ENCODE data around the gene EID2B. TPM values are rescaled to one million over a fixed set of nuclear protein-coding genes. Genes with fewer than 3 reads are reported as not detected.

EID2B gene, protein sequence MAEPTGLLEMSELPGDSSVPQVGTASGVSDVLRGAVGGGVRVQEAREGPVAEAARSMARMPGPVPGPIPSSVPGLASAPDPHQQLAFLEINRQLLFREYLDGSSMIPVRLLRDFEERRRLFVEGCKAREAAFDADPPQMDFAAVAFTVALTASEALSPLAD
- 9.9 TPM for polyA plus RNA-seq (2013, experiment 1 of 4)
- polyA plus RNA-seq (2013, experiment 2 of 4) = 8.3 TPM
- 4.8 TPM for polyA plus RNA-seq (2013, experiment 3 of 4)
- 7.9 TPM for polyA plus RNA-seq (2013, experiment 4 of 4)

GRCh38 chr19:39532233-39533002 is at the start of gene EID2B:
Gene EID2B (minus strand): TSS chr19:39532852. CDS start chr19:39532802, 50 bp downstream.
- Histone ChIP-seq H3K27ac (ENCODE audit: insufficient read depth, low read depth, low read length, poor library complexity, severe bottlenecking) (no peak within 1 kb of the TSS), H3K4me1 (ENCODE audit: control insufficient read depth, insufficient read depth, low read length) (peaks cover 4% of the 10 kb centered on the region), H3K9me3 (ENCODE audit: control insufficient read depth, low read length) (no peaks in the 10 kb centered on the region), H3K4me3 (ENCODE audit: insufficient read depth, low read depth, low read length) (peak within 1 kb of the TSS; percentile 99), H3K36me3 (ENCODE audit: control insufficient read depth, insufficient read depth, low read length) (no peaks in the 10 kb centered on the region), H3K27me3 (ENCODE audit: control insufficient read depth, insufficient read depth, low read length, poor library complexity, severe bottlenecking) (no peaks in the 10 kb centered on the region)
- WGBS, 2 experiments = 0% methylated on average over 65 of the region's 65 CpGs

DNA sequence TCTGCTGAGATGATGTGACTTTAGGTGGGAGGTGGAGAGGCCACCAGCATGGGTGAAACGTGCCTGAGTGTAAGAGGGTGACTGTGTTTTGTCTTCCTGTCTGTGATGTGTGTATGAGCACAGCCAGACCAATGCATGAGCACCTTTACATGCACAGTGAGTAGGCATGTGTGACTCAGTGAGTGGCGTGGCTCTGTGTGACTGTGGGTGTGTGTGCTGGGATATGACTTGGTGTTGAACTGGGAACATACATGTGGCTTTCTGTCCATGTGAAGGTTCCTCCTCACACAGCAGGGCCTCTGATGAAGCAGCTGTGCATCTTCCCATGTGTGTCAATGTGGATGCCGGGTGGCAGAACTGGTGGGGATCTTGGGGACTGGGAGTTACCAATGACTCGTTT is 49.8 kb upstream of the EID2B start:
- Histone ChIP-seq H3K36me3 (ENCODE audit: control insufficient read depth, insufficient read depth, low read length) (no peaks in the 10 kb centered on the region), H3K4me3 (ENCODE audit: insufficient read depth, low read depth, low read length) (no peak overlapping the region), H3K4me1 (ENCODE audit: control insufficient read depth, insufficient read depth, low read length) (no peaks in the 10 kb centered on the region), H3K9me3 (ENCODE audit: control insufficient read depth, low read length) (no peaks in the 10 kb centered on the region), H3K27ac (ENCODE audit: insufficient read depth, low read depth, low read length, poor library complexity, severe bottlenecking) (no peak overlapping the region), H3K27me3 (ENCODE audit: control insufficient read depth, insufficient read depth, low read length, poor library complexity, severe bottlenecking) (peaks cover 4% of the 10 kb centered on the region)
- 53 to 54% methylated on average over 4 of the region's 4 CpGs for WGBS, 2 experiments

GRCh38 chr19:39568604-39569003 is 36.0 kb upstream of the EID2B start:
- 67 to 78% methylated on average over 3 of the region's 3 CpGs for WGBS, 2 experiments
- Histone ChIP-seq H3K9me3 (ENCODE audit: control insufficient read depth, low read length) (no peaks in the 10 kb centered on the region), H3K27me3 (ENCODE audit: control insufficient read depth, insufficient read depth, low read length, poor library complexity, severe bottlenecking) (peaks cover 6% of the 10 kb centered on the region), H3K27ac (ENCODE audit: insufficient read depth, low read depth, low read length, poor library complexity, severe bottlenecking) (no peak overlapping the region), H3K4me1 (ENCODE audit: control insufficient read depth, insufficient read depth, low read length) (no peaks in the 10 kb centered on the region), H3K36me3 (ENCODE audit: control insufficient read depth, insufficient read depth, low read length) (no peaks in the 10 kb centered on the region), H3K4me3 (ENCODE audit: insufficient read depth, low read depth, low read length) (no peak overlapping the region)

GRCh38 chr19:39566064-39566463 is 33.4 kb upstream of the EID2B start:
- Histone ChIP-seq H3K27ac (ENCODE audit: insufficient read depth, low read depth, low read length, poor library complexity, severe bottlenecking) (no peak overlapping the region), H3K4me3 (ENCODE audit: insufficient read depth, low read depth, low read length) (no peak overlapping the region), H3K9me3 (ENCODE audit: control insufficient read depth, low read length) (no peaks in the 10 kb centered on the region), H3K4me1 (ENCODE audit: control insufficient read depth, insufficient read depth, low read length) (no peaks in the 10 kb centered on the region), H3K36me3 (ENCODE audit: control insufficient read depth, insufficient read depth, low read length) (no peaks in the 10 kb centered on the region), H3K27me3 (ENCODE audit: control insufficient read depth, insufficient read depth, low read length, poor library complexity, severe bottlenecking) (peaks cover 6% of the 10 kb centered on the region)
- WGBS, 2 experiments = 69 to 71% methylated on average over 3 of the region's 3 CpGs

- no peaks in the 10 kb centered on the region for H3K9me3 ChIP-seq (ENCODE audit: control insufficient read depth, low read length)
- no peaks in the 10 kb centered on the region for H3K4me1 ChIP-seq (ENCODE audit: control insufficient read depth, insufficient read depth, low read length)
- H3K27me3 ChIP-seq (ENCODE audit: control insufficient read depth, insufficient read depth, low read length, poor library complexity, severe bottlenecking) = peaks cover 6% of the 10 kb centered on the region
- WGBS, 2 experiments = 67 to 72% methylated on average over 2 of the region's 2 CpGs
- H3K36me3 ChIP-seq (ENCODE audit: control insufficient read depth, insufficient read depth, low read length) = no peaks in the 10 kb centered on the region
- H3K4me3 ChIP-seq (ENCODE audit: insufficient read depth, low read depth, low read length) = no peak overlapping the region
- no peak overlapping the region for H3K27ac ChIP-seq (ENCODE audit: insufficient read depth, low read depth, low read length, poor library complexity, severe bottlenecking)
Measured at GRCh38 chr19:39563408-39563807, 30.8 kb upstream of the EID2B start.

GRCh38 chr19:39558624-39559117 is 26.0 kb upstream of the EID2B start:
- 84 to 85% methylated on average over 6 of the region's 6 CpGs for WGBS, 2 experiments

DNA sequence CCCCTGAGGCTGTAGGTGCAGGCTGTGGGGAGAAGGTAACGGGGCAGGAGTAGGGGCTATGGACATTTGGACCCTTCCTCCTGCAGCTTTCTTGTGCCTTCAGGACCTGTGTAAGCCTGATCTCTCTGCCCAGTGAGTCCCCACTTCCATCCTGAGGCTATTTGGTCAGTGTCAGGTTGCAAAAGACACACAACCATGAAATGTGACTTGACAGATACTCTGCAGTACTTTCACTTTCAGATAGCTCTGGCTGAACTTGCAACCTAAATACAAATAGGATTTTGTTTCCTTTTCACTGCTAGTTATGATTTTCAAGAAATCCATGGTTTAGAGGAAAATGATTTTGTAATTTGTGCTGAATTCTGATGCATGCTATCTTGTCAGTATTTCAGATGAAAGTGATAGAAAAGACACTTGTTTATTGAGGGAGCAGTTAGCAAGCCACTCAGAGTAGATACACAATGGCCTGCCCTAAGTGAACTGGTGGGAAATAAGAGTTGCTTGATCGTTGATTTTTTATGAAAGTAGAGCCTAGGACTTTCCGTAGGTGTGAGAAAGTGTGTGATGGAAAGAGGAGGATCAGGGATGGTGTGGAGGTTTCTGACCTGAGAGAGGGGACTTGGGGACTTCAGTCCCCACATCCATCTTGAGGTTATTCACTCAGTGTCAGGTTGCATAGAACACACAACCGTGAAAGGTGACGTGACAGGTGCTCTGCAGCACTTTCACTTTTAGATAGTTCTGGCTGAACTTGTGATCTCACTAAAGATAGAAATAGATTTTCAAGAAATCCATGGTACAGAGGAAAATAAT is 25.4 kb upstream of the EID2B start:
- WGBS, 2 experiments = 84 to 89% methylated on average over 5 of the region's 5 CpGs
- Histone ChIP-seq H3K36me3 (ENCODE audit: control insufficient read depth, insufficient read depth, low read length) (no peaks in the 10 kb centered on the region), H3K9me3 (ENCODE audit: control insufficient read depth, low read length) (no peaks in the 10 kb centered on the region), H3K27me3 (ENCODE audit: control insufficient read depth, insufficient read depth, low read length, poor library complexity, severe bottlenecking) (no peaks in the 10 kb centered on the region), H3K27ac (ENCODE audit: insufficient read depth, low read depth, low read length, poor library complexity, severe bottlenecking) (no peak overlapping the region), H3K4me3 (ENCODE audit: insufficient read depth, low read depth, low read length) (no peak overlapping the region), H3K4me1 (ENCODE audit: control insufficient read depth, insufficient read depth, low read length) (no peaks in the 10 kb centered on the region)

More at GRCh38 chr19:39558624-39559117, 26.0 kb upstream of the EID2B start:
- no peak overlapping the region for H3K4me3 ChIP-seq (ENCODE audit: insufficient read depth, low read depth, low read length)
- no peaks in the 10 kb centered on the region for H3K27me3 ChIP-seq (ENCODE audit: control insufficient read depth, insufficient read depth, low read length, poor library complexity, severe bottlenecking)
- H3K9me3 ChIP-seq (ENCODE audit: control insufficient read depth, low read length) = no peaks in the 10 kb centered on the region
- no peak overlapping the region for H3K27ac ChIP-seq (ENCODE audit: insufficient read depth, low read depth, low read length, poor library complexity, severe bottlenecking)
- H3K36me3 ChIP-seq (ENCODE audit: control insufficient read depth, insufficient read depth, low read length) = no peaks in the 10 kb centered on the region
- H3K4me1 ChIP-seq (ENCODE audit: control insufficient read depth, insufficient read depth, low read length) = no peaks in the 10 kb centered on the region

GRCh38 chr19:39555883-39556282 is 23.2 kb upstream of the EID2B start:
- Histone ChIP-seq H3K27ac (ENCODE audit: insufficient read depth, low read depth, low read length, poor library complexity, severe bottlenecking) (no peak overlapping the region), H3K27me3 (ENCODE audit: control insufficient read depth, insufficient read depth, low read length, poor library complexity, severe bottlenecking) (no peaks in the 10 kb centered on the region), H3K36me3 (ENCODE audit: control insufficient read depth, insufficient read depth, low read length) (no peaks in the 10 kb centered on the region), H3K9me3 (ENCODE audit: control insufficient read depth, low read length) (no peaks in the 10 kb centered on the region), H3K4me3 (ENCODE audit: insufficient read depth, low read depth, low read length) (no peak overlapping the region), H3K4me1 (ENCODE audit: control insufficient read depth, insufficient read depth, low read length) (no peaks in the 10 kb centered on the region)
- 67 to 76% methylated on average over 1 of the region's 1 CpG for WGBS, 2 experiments

DNA sequence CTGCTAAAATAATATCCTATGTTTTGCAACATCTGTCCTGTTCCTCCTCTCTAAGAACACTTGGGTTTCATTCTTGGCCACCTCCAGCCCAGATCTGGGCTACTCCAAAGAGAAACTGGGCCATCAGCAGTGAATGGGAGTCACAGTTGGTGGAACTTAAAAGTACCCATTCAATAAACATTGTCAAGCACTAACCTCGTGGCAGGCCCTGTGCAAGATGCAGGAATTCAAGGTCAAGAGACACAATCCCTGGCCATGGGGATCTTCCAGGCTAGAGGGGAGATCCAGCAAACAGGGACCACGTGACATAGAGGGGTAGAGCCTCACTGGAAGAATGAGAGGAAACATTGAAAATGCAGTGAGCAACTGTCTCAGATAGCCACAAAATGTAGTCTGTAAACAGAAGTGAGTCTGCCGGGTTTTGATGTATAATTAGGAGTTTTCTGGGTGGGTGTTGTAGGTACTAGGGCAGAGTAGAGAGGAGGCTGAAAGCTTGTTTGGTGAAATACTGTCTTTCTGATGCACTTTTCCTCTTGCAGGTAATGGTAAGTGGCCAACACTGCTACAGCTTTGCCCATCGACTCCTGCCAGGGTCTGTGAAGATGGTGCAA is 22.2 kb upstream of the EID2B start:
- WGBS, 2 experiments = 79 to 84% methylated on average over 4 of the region's 4 CpGs
- H3K4me1 ChIP-seq (ENCODE audit: control insufficient read depth, insufficient read depth, low read length) = no peaks in the 10 kb centered on the region

More for the DNA sequence above, 22.2 kb upstream of the EID2B start:
- no peaks in the 10 kb centered on the region for H3K36me3 ChIP-seq (ENCODE audit: control insufficient read depth, insufficient read depth, low read length)
- H3K4me3 ChIP-seq (ENCODE audit: insufficient read depth, low read depth, low read length) = no peak overlapping the region
- H3K9me3 ChIP-seq (ENCODE audit: control insufficient read depth, low read length) = no peaks in the 10 kb centered on the region
- no peaks in the 10 kb centered on the region for H3K27me3 ChIP-seq (ENCODE audit: control insufficient read depth, insufficient read depth, low read length, poor library complexity, severe bottlenecking)
- no peak overlapping the region for H3K27ac ChIP-seq (ENCODE audit: insufficient read depth, low read depth, low read length, poor library complexity, severe bottlenecking)
